GM12878 (cell line): ENCODE measurements around the gene CGN.

ENCODE experiments used
- ATF7 ChIP-seq: fragments of 450-650 bp; IDR thresholded peaks from 2 replicates; pipeline ENCODE4 v1.6.1; 2016; ENCODE audit warnings: low read depth, mild to moderate bottlenecking
- BACH1 ChIP-seq: fragments of 450-650 bp; IDR thresholded peaks from 2 replicates; pipeline ENCODE4 v1.6.1; 2017; ENCODE audit warnings: mild to moderate bottlenecking, borderline replicate concordance
- CTCF ChIP-seq, 3 experiments: IDR thresholded peaks in 2 of 3; conservative IDR thresholded peaks in 1 of 3; 2 replicates each; pipeline ENCODE4 v1.5.1; 2011; ENCODE audit warnings: low read depth in 3 of 3, low read length in 3 of 3, mild to moderate bottlenecking in 3 of 3, control low read depth in 2 of 3, moderate library complexity in 2 of 3, inconsistent platforms in 1 of 3, mixed read lengths in 1 of 3; ENCODE audit not compliant: control insufficient read depth in 2 of 3, insufficient read depth in 1 of 3; ENCODE audit errors: extremely low read depth in 1 of 3
- JUND ChIP-seq: IDR thresholded peaks from 2 replicates; pipeline ENCODE4 v1.6.1; 2012; ENCODE audit warnings: low read depth, mild to moderate bottlenecking, low read length, improper control_type of control experiment, moderate library complexity
- MEF2B ChIP-seq: fragments of 450-650 bp; IDR thresholded peaks from 2 replicates; pipeline ENCODE4 v1.6.1; 2018; ENCODE audit warnings: mild to moderate bottlenecking, moderate library complexity; ENCODE audit not compliant: partially characterized antibody, poor library complexity, severe bottlenecking
- MXI1 ChIP-seq: fragments of 150-350 bp; IDR thresholded peaks from 2 replicates; pipeline ENCODE4 v1.6.1; 2011; ENCODE audit warnings: low read depth, mild to moderate bottlenecking, inconsistent platforms, low read length, improper control_type of control experiment
- NFIC ChIP-seq: IDR thresholded peaks from 2 replicates; pipeline ENCODE4 v1.6.1; 2012; ENCODE audit warnings: low read depth, mild to moderate bottlenecking, inconsistent platforms, low read length, moderate library complexity
- POLR2A ChIP-seq: IDR thresholded peaks from 2 replicates; pipeline ENCODE4 v1.6.1; 2011; ENCODE audit warnings: low read depth, mild to moderate bottlenecking, low read length
- POLR2AphosphoS5 ChIP-seq: IDR thresholded peaks from 2 replicates; pipeline ENCODE4 v1.6.1; 2011; ENCODE audit warnings: mild to moderate bottlenecking, low read length, inconsistent platforms
- SP1 ChIP-seq: IDR thresholded peaks from one replicate; pipeline ENCODE4 v1.6.1; 2011; ENCODE audit warnings: low read depth, low read length
- ZBTB11 ChIP-seq: fragments of 450-650 bp; formaldehyde crosslinking; IDR thresholded peaks from 2 replicates; pipeline ENCODE4 v1.5.0; 2022; ENCODE audit warnings: mild to moderate bottlenecking, missing genetic modification characterization
- ZNF24 ChIP-seq: fragments of 450-650 bp; IDR thresholded peaks from 2 replicates; pipeline ENCODE4 v1.6.1; 2017; ENCODE audit warnings: antibody characterized with exemption, mild to moderate bottlenecking
- TF ChIP-seq, protein P1 (sequence below): fragments of 450-650 bp; IDR thresholded peaks from 2 replicates; pipeline ENCODE4 v1.6.1; 2016; ENCODE audit warnings: mild to moderate bottlenecking, moderate library complexity, borderline replicate concordance

DNA sequence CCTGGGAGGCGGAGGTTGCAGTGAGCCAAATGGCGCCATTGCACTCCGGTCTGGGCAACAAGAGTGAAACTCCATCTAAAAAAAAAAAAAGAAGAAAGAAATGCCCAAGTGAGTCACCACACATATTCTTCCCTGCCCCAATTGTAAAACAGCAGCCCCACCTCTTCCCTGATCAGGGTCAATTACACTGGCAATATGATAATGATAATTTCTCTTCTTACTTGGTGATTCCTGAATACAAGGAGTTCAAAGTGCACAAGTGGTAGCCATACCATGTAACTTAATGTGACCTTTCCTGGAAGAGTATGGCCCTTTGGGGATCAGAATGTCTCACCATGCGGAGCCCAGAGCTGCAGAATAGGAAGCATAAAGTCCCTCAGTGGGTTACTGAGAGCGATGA, 11.8 kb upstream of the CGN start:
- TF ChIP-seq JUND, result no peak
- TF ChIP-seq CTCF (IDR thresholded peaks at IDR 0.05 in 2 of 3, conservative IDR thresholded peaks at IDR 0.05 in 1 of 3; ENCODE audit: control insufficient read depth in 2 of 3, extremely low read depth in 1 of 3, insufficient read depth in 1 of 3, low read depth in 3 of 3, low read length in 3 of 3), result no peak
- no peak for TF ChIP-seq POLR2A
- no peak for TF ChIP-seq SP1
- no peak for TF ChIP-seq NFIC
- TF ChIP-seq MXI1, result no peak
- no peak for TF ChIP-seq ZBTB11 (CRISPR knock-in tag)
- TF ChIP-seq BACH1, result no peak
- no peak for TF ChIP-seq MEF2B
- TF ChIP-seq, protein P1, sequence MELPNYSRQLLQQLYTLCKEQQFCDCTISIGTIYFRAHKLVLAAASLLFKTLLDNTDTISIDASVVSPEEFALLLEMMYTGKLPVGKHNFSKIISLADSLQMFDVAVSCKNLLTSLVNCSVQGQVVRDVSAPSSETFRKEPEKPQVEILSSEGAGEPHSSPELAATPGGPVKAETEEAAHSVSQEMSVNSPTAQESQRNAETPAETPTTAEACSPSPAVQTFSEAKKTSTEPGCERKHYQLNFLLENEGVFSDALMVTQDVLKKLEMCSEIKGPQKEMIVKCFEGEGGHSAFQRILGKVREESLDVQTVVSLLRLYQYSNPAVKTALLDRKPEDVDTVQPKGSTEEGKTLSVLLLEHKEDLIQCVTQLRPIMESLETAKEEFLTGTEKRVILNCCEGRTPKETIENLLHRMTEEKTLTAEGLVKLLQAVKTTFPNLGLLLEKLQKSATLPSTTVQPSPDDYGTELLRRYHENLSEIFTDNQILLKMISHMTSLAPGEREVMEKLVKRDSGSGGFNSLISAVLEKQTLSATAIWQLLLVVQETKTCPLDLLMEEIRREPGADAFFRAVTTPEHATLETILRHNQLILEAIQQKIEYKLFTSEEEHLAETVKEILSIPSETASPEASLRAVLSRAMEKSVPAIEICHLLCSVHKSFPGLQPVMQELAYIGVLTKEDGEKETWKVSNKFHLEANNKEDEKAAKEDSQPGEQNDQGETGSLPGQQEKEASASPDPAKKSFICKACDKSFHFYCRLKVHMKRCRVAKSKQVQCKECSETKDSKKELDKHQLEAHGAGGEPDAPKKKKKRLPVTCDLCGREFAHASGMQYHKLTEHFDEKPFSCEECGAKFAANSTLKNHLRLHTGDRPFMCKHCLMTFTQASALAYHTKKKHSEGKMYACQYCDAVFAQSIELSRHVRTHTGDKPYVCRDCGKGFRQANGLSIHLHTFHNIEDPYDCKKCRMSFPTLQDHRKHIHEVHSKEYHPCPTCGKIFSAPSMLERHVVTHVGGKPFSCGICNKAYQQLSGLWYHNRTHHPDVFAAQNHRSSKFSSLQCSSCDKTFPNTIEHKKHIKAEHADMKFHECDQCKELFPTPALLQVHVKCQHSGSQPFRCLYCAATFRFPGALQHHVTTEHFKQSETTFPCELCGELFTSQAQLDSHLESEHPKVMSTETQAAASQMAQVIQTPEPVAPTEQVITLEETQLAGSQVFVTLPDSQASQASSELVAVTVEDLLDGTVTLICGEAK, result no peak
- no peak for TF ChIP-seq ATF7
- no peak for TF ChIP-seq ZNF24
- no peak for TF ChIP-seq POLR2AphosphoS5
